ENCODE measurements around the gene ISL1.

The ISL1 gene

DNA sequence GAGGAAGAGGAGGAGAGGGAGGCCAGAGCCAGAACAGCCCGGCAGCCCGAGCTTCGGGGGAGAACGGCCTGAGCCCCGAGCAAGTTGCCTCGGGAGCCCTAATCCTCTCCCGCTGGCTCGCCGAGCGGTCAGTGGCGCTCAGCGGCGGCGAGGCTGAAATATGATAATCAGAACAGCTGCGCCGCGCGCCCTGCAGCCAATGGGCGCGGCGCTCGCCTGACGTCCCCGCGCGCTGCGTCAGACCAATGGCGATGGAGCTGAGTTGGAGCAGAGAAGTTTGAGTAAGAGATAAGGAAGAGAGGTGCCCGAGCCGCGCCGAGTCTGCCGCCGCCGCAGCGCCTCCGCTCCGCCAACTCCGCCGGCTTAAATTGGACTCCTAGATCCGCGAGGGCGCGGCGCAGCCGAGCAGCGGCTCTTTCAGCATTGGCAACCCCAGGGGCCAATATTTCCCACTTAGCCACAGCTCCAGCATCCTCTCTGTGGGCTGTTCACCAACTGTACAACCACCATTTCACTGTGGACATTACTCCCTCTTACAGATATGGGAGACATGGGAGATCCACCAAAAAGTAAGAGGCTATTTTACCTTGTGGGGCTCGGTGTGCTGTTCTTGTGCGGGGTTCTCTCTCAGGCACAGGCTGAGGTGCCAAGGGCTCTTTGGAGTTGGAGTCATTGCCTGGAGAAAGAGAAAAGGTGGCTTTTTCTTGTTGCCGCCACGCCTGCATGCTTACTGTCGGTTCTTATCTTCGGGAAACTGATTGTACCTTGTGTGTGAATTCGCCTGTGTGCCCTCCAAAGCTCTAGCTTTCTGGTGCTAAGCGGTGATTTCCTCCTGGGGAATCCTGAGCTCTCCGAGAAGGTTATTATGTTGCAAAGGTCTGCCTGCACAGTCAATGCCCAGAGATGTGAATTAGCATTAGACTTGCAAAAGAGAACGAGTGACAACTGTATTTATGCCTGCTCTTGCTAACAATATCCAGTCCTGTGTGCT lies at the start of gene ISL1:
Gene ISL1, plus strand, starts transcription at position 318 of the 991 bp plus-strand sequence. Its CDS starts 224 bp downstream, at position 542.
- no peak for DNase-seq (ENCODE audit: low spot score)

DNA sequence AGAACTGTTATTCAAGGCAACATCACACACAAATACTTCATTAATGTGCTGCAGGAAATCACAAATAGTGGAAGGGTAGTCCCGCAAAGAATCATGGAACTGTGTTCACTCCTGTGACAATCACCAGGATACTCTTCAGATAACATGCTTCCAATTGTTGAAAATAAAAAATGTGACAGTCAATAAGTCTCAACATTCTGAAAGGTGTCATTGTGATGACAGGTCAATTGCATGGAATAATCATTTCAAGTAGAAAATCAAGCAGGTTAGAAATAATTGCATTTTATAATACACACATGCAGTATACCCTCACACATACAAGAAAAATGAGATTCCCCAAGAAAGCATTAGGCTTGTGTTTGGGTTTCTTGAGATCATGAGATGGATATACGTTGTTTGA lies 46.4 kb upstream of the ISL1 start:
- DNase-seq (ENCODE audit: low spot score): no peak

DNA sequence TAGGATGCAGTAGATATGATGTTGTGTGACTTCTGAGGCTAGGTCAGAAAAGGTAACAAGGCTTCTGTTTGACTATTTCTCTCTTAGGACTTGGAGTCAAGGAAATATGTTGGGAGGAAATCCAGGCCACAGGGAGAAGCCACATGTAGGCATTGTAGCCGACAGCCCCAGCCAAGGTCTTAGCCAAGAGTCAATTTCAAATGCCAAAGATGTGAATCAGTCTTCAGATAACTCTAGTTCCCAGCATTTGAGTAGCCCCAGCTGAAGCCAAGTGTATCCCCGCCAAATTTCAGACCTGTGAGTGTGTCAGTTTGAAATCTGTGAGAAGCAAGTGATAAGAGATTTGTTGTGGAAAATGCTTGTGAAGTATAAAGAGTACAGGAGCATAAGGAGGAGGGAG lies 38.1 kb upstream of the ISL1 start:
- no peak for DNase-seq (ENCODE audit: low spot score)

DNA sequence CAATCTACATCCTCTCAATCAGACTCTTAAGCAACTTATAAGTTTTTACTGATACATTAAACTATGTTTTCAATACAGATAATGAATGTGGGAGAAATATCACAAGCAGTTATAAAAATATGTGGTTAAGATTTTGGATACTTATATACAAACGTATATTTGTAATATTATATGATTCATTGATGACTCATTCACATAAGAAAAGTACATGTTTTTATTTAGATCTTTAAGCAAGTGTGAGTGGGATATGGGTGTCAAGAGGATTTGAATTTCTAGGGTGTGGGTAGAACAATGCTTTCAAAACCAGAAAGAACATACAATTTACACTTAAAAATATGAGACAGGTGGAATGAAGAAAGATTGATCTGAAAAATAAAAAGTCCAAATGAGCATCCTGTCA lies 36.1 kb upstream of the ISL1 start:
- DNase-seq (ENCODE audit: low spot score): no peak

DNA sequence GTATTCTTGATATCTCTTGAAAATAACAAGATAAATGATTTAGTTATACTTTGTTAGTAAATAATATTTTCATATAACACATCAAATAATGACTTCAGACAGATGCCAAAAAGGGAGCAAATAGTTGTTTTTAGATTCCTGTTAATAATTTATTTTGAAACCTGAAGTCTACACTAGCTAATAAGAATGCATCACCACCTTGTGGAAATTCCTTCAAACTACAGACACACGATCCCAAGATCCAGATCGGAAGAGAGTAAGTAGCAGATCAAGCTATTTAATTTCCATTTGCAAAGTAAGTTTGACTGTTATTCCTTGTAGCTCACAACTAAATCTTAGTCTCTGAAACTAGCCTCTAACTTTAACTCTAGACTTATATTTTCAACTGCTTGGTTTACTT lies 35.5 kb upstream of the ISL1 start:
- DNase-seq (ENCODE audit: low spot score): no peak

DNA sequence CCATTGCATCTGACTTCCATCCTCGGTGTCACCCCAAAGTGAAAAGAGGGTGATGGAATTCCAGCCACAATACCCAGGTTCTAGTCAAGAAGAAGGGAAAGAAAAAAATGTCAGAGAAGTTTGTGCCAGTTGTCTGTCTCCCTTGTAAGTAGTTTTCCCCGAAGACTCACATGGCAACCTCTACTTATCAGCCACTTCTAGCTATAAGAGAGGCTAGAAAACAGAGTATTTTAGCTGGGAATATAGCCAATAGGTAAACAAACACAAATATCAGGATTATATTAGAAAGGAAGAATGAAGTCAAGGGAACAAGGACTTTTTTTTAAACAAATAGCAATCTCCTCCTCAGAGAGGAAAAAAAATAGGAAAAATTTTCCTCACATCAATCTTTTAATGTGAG lies 12.2 kb upstream of the ISL1 start:
- no peak for DNase-seq (ENCODE audit: low spot score)

DNA sequence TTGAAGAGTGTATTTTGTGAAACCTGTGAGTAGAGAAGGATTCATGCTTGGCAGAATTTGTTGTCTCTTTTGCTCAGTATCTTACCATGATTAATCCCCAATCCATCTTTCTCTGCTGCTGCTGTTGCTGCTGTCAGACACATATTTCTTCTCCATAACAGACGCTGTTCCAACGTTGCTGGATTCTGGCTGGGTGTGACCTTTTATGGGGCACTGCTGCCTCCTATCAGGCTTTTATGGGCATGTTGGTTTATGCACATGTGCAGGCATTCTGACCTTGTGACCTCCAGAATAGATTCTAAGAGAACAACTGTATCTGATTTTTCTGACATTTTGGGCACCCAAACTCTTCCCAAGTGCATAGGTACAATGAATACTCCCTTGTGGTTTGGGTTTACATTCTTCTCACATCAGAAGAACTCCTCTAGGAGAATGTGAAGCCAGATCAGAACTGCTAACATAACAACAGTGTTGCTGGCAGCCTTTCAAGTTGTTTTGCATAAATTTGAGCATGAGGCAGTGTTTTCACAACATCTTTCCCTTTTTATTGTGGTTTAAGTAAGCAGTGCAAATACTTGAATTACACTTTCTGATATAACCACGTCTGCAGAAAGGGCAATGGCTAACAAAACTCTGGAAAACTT lies 9.2 kb upstream of the ISL1 start:
- DNase-seq (ENCODE audit: low spot score): no peak

DNA sequence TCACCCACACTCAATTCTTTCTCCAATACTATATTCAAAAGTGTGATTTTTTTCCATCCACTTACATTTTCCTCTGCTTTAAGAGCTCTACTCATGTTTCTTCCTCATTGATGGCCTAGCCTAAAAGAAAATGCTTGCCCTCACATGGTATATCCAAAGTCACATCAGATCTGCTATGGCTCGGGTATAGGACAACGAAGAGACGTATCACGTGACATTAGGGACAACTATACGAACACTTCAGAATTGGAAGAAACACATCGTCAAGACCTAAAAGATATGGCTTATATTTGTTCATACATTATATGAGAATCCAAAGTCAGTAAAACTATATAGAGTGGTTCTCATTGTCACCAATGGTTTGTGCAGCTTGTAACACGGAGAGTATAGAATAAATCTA lies 8.2 kb upstream of the ISL1 start:
- DNase-seq (ENCODE audit: low spot score): no peak

DNA sequence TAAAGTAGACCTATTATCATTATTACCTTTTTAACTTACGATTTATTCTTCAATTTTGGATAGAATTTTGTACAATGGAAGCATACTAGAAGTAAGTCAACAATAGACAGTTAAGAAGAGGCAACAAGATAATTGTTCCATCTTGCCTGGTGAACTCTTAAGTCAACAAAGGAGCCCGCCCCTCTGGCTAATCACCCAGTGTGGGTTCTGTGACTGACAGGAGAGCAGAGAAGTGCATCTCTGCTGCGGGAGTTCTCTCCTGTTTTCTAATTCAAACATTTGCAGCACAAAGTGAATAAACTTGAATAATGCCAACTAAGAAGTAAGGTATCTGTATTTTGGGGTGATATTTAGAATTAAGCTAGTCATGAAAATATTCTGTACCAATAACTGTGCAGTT lies 6.7 kb upstream of the ISL1 start:
- DNase-seq (ENCODE audit: low spot score): no peak

DNA sequence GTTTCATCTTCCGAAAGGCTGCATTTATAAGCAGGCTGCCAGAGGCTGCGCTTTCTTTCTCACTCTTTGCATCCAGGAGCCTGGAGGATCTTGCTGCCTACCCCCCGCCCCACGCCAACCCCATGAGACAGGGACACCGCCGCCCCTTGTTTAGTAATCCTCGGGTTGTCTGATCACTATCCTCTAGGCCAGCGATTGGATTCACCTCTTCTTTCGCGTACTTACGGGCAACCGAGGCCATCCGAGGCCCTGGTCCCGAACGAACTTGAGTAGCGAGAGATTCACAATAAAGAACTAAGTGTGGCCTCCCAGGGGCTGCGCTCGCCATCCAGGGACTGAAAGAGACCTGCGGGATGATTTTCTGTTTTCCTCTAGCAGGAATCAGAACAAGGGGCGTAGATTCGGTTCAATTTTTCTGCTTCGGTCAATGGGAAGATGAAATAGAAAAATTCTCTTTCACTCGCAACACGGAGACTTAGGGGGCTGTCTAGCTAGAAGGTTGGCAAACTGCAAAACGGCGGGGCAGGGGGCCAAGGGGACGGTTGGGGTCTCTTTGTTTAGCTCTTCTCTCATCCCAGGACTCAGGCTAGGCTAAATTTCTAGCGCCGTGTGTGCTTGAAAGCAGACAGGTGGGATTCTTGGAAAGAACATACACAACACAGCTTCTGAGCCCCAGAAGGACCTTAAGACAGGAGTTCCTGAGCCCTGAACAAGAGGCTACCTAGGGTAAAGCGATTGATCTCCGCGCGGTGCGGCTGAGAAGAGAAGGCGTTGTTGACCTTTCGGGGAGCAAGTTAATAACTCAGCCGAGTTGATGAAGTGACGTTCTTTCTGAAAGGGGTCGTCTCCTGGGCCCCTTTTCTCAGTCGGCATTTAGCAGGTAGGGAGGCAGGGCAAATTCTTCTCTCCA lies 5.8 kb upstream of the ISL1 start:
- no peak for DNase-seq (ENCODE audit: low spot score)

DNA sequence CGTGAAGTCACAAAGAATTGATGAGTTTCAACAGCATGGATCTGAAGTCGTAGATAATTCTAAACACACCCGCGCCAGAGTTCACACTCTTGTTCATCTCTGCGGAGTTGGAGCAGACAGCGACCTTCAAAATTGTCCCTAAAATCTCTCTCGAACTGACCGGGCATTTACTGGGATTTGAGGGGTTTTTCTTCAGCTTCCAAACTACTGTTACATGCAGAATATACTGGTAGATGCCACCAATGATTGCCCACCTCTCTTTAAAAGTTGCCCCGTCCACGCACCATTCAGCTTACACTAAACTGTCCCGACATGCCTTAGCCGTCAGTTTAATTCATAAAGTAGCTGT lies 5.2 kb upstream of the ISL1 start:
- DNase-seq (ENCODE audit: low spot score): no peak

DNA sequence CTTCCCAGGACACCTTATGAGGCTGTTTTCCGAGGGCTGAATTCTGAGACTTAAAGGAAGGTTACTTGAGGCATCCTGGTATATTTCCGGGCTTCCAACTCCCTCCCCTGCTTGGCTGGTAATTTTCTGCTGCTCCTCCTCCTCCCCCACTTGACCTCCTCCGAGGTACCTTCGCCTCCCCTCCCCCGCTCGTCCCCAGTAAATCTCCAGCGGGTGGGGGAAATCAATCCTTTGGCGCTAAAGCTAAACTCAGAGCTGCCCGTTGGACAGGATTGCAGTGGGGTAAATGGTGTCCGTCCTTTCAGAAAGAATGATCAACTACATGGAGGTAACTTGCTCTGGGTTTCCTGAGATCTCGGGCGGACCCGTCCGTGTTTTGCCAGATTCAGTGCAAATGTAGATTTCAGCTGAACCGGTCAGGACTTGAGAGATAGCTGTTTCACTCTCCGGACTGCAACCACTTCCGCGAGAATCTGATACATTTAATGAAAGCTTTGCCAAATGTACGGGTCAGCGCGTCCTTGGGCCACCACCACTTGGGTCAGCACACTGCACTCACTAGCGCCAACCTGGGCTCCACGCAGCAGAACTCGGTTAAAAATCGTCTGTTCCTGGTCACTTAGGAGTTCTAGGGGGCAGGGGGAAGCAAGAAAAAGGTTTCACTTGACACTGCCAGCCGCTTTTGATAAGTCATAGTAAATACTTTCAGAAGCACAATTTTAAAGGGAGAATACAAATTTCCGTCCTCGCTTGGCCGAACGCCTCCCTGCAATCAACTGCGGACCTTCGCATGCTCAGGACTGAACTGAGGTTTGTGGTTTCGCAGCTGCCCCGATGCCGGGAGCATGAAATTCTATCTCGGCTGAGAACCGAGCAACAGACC lies 4.6 kb upstream of the ISL1 start:
- no peak for DNase-seq (ENCODE audit: low spot score)

DNA sequence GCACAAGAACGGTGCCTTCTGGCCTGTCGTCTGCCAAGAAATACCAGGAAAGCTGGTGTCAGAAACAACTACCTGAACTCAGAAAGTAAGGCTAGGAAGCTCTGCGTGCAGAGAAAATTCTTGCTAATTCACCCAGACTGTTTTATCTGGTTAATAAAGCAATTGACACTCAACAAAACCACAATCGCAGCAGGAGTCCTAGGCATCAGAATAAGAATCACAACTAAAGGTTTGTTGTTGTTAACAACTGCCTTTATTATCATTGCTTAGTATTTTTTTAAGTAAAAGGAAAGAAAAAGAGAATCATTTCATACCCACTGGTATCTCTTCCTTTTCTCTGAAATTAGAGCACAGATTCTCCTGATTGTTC lies 3.9 kb upstream of the ISL1 start:
- DNase-seq (ENCODE audit: low spot score): no peak

DNA sequence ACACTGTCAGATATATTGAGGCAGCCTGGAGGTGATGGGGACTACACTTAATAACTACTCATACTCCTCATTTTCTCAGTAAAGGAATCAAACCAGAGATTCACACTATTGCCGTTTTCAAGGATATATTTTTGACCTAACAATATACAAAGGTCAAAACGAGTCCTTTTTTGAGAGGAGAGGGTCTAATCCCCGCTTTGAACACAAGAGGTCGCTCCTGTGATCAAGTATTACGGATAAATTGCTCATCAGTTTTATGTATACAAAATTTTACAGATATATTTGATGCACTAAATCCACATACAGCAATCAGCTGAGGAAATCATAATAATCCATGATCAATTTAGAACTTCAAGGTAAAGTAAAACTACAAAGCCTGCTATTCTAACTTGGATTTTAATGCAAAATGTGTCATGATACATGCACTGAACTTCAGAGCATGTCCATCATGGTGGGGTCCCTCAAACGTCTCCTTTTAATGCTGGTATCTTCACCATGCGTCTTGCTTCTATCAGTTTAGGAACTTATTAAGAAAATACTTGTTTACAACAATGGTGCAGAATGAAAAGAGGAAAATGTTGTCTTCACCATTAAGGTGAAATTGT lies 2.5 kb upstream of the ISL1 start:
- DNase-seq (ENCODE audit: low spot score): no peak

DNA sequence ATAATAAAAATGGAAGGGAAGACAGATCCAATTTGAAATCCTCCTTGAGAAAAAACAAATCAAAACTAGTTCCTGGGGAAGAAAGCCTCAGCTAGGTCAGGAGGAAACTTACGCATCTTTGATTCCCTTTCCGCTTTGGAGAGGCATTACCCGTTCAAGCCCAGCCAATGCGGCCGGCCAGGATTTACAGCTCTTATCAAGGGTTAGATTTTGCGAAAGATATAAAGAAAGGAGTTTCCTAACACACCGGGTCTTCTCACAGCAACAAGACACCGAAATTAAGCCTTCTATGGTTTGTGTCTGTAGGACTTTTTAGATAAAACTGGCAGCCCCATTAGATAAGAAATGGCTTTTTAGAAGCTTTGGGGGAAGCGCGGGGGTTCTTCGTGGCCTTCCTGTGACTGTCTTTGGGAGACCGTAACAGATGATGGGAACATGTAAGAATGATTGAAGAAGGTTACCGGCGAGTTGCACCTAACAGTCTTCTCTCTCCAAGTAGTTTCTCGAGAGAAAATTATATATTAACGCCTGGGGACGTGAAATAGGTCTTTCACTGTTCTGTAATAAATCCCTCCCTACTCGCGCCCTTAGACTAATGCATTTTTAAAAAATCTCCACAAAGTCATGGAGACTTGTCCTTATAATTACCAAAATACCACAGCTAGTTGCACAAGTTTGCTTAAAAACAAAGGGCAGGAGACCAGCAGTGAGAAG lies 1.3 kb upstream of the ISL1 start:
- no peak for DNase-seq (ENCODE audit: low spot score)

DNA sequence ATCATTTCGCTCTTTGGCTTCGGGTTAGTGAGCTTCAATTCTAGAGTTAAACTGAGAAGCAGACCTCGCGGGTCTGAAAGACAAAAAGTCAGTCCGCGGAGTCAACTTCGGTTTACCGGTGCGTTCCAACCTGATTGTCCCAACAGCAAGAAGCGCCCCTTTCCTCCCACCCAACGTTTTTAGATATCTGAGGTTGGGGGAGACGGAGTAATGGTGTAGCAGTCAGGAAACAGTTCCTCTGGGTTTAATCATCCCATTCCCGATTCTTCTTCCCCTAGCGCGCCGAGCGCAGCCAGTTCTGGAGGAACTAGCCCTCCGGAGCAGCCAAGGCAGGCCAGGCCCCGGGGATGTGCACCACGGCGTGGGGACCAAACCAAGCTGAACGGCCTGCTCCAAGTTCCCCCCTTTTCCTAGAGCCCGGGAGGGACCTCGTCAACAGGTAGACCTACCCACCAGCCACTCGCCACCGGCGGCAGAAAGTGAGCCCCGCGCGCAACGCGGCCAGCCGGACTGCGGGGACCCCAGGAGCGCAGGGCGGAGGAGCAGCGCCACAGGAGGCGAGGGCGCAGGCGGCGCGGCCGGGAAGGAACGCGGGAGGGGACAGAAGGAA lies 622 bp upstream of the ISL1 start:
- DNase-seq (ENCODE audit: low spot score): no peak

DNA sequence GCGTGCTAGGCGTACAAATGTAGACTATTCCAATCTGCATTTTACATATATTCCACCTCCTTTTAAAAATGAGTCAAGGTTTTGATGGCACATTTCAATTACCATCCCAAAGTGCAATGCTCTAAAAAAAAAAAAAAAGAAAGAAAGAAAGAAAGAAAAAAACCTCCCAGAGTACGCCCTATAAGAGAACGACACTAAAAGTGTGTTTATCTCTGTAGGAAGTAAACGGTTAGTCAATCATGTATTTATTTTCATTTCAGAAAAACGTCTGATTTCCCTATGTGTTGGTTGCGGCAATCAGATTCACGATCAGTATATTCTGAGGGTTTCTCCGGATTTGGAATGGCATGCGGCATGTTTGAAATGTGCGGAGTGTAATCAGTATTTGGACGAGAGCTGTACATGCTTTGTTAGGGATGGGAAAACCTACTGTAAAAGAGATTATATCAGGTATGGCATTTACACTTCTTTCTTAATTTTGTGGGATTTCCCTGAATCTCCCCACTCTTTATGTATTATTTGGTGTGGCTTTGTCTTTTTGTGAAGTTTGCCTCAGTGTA lies 1.1 kb downstream of the ISL1 start:
- no peak for DNase-seq (ENCODE audit: low spot score)

DNA sequence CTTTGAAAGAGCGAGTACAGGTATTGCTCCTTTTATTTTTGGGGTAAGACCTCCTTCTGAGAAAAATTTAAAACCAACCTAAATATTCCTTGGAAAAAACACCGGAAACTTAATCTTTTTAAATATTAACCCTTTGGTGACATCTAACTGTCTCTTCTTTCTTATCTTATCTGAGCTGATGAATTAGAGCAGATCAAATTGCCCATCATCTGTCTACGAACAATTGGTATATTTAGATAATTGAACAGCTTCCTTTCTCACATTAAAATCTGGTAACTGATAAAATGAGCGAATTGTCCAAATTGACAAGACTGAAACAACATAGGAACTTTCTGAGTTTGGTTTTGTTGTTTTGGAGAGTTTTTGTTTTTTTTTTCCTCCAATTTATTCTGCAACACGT lies 2.0 kb downstream of the ISL1 start:
- no peak for DNase-seq (ENCODE audit: low spot score)

Data from hematopoietic multipotent progenitor cell treated with erythropoietin and hydrocortisone succinate and interleukin-3 and kit ligand, for 17 days (in vitro differentiated cells).